Loucy (cell line): ENCODE measurements around the gene NDST1.

Experiments used
- H2AFZ ChIP-seq: fragments of 200-600 bp; sonication (generic); 2 replicates; pipeline ENCODE4 v1.6.0; 2016; ENCODE audit warnings: antibody characterized with exemption, mild to moderate bottlenecking, low read length, moderate library complexity
- H3F3A ChIP-seq: fragments of 200-600 bp; 2 replicates; pipeline ENCODE4 v1.6.0; 2016; ENCODE audit warnings: antibody characterized with exemption, low read depth, mild to moderate bottlenecking
- H3K27me3 ChIP-seq: fragments of 200-600 bp; sonication (generic); 2 replicates; pipeline ENCODE4 v1.6.1; 2014; ENCODE audit warnings: low read length, mild to moderate bottlenecking; ENCODE audit not compliant: insufficient read depth, poor library complexity, severe bottlenecking
- H3K36me3 ChIP-seq: fragments of 200-600 bp; sonication (generic); 2 replicates; pipeline ENCODE4 v1.6.1; 2016; ENCODE audit warnings: low read length; ENCODE audit not compliant: insufficient read depth
- H3K4me1 ChIP-seq: fragments of 200-600 bp; sonication (generic); 2 replicates; pipeline ENCODE4 v1.5.1; 2014; ENCODE audit warnings: low read length, mild to moderate bottlenecking; ENCODE audit not compliant: insufficient read depth, poor library complexity, severe bottlenecking
- H3K4me2 ChIP-seq: fragments of 200-600 bp; sonication (generic); 2 replicates; pipeline ENCODE4 v1.6.0; 2014; ENCODE audit warnings: antibody characterized with exemption, low read length, low read depth, mild to moderate bottlenecking; ENCODE audit not compliant: poor library complexity, severe bottlenecking
- H3K4me3 ChIP-seq: fragments of 200-600 bp; sonication (generic); 2 replicates; pipeline ENCODE4 v1.5.1; 2014; ENCODE audit warnings: low read length, mild to moderate bottlenecking, mixed read lengths; ENCODE audit not compliant: poor library complexity, severe bottlenecking
- H3K79me2 ChIP-seq: fragments of 200-600 bp; sonication (generic); 2 replicates; pipeline ENCODE4 v1.6.1; 2014; ENCODE audit warnings: low read length; ENCODE audit not compliant: insufficient read depth
- H3K9ac ChIP-seq: fragments of 200-600 bp; sonication (generic); 2 replicates; pipeline ENCODE4 v1.6.0; 2014; ENCODE audit warnings: mild to moderate bottlenecking, low read depth, low read length, moderate library complexity; ENCODE audit not compliant: poor library complexity, severe bottlenecking
- H3K9me2 ChIP-seq: fragments of 200-600 bp; sonication (generic); replicated peaks from 2 replicates; pipeline ENCODE4 v1.6.1; 2016; ENCODE audit warnings: low read depth, low read length, mixed read lengths
- H3K9me3 ChIP-seq: fragments of 200-600 bp; sonication (generic); 2 replicates; pipeline ENCODE4 v1.6.1; 2014; ENCODE audit warnings: mild to moderate bottlenecking, antibody characterized with exemption, low read length, low read depth; ENCODE audit not compliant: insufficient read depth
- H4K20me1 ChIP-seq: fragments of 200-600 bp; sonication (generic); 2 replicates; pipeline ENCODE4 v1.6.0; 2014; ENCODE audit warnings: antibody characterized with exemption, low read length, mild to moderate bottlenecking; ENCODE audit not compliant: insufficient read depth, poor library complexity, severe bottlenecking
- EZH2phosphoT487 ChIP-seq: fragments of 200-600 bp; IDR thresholded peaks from 2 replicates; pipeline ENCODE4 v1.6.1; 2018; ENCODE audit warnings: antibody characterized with exemption, mild to moderate bottlenecking, moderate library complexity, borderline replicate concordance
- TF ChIP-seq, protein P1 (sequence below): fragments of 200-600 bp; sonication (generic); conservative IDR thresholded peaks from 2 replicates; pipeline ENCODE4 v1.5.1; 2014; ENCODE audit warnings: mild to moderate bottlenecking, antibody characterized with exemption, low read length

The NDST1 gene

DNA sequence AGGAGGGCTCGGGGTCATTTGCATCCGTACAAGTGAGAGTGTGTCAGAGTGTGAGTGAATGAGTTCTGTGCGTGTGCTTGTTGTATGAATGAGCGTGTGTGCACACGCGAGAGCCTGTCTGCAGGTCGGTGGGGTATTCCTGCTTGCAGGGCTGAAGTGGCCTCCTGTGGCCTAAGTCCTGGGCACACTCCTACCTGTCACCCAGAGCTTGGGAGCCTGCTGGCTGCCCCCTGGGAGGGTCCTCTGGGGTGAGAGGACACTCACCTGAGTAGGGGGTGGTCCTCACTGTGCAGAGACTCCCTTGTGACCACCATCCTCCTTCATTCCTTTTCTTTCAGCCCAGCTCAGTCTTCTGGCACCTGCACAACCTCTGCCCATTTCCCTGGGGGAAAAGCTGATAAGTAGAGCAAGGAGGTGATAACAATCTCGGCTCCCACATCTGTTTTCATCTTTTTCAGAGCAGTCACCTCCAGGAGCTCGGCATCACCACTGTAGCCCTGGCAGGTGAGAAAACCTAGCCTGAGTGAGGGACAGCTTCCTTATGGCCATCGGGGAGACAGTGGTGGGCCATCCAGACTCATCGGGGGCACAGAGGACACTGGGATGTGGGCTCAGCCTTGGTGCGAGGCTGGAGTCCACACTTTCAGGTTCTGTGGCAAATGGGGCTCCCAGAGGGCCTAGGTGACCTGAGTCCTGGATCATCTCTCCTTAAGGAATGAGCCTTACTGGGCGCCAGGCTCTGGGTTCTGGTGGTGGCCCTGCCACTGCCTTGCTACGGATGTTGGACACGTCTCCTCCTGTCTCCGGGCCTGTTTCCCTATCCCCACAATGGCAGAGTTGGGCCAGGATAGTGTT, 93.8 kb downstream of the NDST1 start:
- no peaks in the 10 kb centered on the region for H3K36me3 ChIP-seq
- no peak overlapping the region for H3K4me2 ChIP-seq
- H3K27me3 ChIP-seq: no peaks in the 10 kb centered on the region
- TF ChIP-seq EZH2phosphoT487: no peak
- TF ChIP-seq, protein P1, sequence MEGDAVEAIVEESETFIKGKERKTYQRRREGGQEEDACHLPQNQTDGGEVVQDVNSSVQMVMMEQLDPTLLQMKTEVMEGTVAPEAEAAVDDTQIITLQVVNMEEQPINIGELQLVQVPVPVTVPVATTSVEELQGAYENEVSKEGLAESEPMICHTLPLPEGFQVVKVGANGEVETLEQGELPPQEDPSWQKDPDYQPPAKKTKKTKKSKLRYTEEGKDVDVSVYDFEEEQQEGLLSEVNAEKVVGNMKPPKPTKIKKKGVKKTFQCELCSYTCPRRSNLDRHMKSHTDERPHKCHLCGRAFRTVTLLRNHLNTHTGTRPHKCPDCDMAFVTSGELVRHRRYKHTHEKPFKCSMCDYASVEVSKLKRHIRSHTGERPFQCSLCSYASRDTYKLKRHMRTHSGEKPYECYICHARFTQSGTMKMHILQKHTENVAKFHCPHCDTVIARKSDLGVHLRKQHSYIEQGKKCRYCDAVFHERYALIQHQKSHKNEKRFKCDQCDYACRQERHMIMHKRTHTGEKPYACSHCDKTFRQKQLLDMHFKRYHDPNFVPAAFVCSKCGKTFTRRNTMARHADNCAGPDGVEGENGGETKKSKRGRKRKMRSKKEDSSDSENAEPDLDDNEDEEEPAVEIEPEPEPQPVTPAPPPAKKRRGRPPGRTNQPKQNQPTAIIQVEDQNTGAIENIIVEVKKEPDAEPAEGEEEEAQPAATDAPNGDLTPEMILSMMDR: no peak
- H3K79me2 ChIP-seq: no peaks in the 10 kb centered on the region
- no peak overlapping the region for H3K9ac ChIP-seq
- no peaks in the 10 kb centered on the region for H4K20me1 ChIP-seq
- peaks cover 4% of the 10 kb centered on the region for H3K4me1 ChIP-seq
- no peaks in the 10 kb centered on the region for H3F3A ChIP-seq
- no peak overlapping the region for H2AFZ ChIP-seq
- no peaks in the 10 kb centered on the region for H3K9me2 ChIP-seq
- no peak overlapping the region for H3K4me3 ChIP-seq
- no peaks in the 10 kb centered on the region for H3K9me3 ChIP-seq

DNA sequence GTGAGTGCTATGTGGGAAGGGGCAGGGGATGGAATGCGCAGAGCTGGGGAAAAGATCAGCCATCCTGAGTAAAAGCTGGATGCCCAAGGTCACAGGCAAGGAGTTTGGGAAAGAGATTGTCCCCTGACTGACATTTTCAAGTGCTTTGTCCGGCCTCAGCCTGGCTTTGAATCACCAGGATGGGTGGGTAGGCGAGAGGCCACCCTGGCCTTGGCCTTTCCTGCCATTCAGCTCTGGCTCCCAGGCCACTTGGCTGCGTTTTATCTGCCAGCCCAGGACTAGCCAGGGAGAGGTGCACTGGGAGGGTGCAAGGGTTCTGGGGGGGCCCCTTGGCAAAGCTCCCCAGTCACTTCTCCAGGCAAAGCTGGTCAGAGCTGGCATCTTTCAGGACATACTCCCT, 95.1 kb downstream of the NDST1 start:
- Histone ChIP-seq H3K79me2 (no peaks in the 10 kb centered on the region), H3F3A (no peaks in the 10 kb centered on the region), H3K9ac (no peak overlapping the region), H3K4me2 (no peak overlapping the region), H4K20me1 (no peaks in the 10 kb centered on the region), H3K36me3 (no peaks in the 10 kb centered on the region), H3K27me3 (no peaks in the 10 kb centered on the region), H3K9me3 (no peaks in the 10 kb centered on the region), H3K4me3 (no peak overlapping the region), H3K4me1 (no peaks in the 10 kb centered on the region), H2AFZ (no peak overlapping the region), H3K9me2 (no peaks in the 10 kb centered on the region)
- TF ChIP-seq EZH2phosphoT487: no peak
- TF ChIP-seq, protein P1: no peak

DNA sequence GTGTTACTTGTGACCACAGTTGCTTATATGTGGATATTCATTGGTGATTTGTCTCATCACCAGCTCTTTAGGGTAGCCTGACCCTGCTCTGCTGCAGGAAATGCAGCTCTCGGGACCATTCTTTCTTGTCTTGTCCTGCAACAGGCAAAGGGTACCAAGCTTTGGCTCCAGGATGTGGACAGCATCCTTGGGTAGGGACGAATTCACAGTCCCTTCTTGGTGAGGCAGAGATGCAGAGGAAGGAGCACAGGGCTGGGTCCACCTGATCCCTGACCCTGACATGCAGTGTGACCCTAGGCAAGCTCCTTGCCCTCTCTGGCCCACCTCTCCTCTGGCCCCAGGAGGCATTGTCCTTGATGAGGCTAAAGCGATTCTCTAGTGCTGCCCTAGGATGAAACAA, 95.6 kb downstream of the NDST1 start:
- Histone ChIP-seq H3F3A (no peaks in the 10 kb centered on the region), H3K9me2 (no peaks in the 10 kb centered on the region), H3K4me1 (no peaks in the 10 kb centered on the region), H3K27me3 (no peaks in the 10 kb centered on the region), H2AFZ (no peak overlapping the region), H3K4me3 (no peak overlapping the region), H3K36me3 (no peaks in the 10 kb centered on the region), H3K4me2 (no peak overlapping the region), H4K20me1 (no peaks in the 10 kb centered on the region), H3K9ac (no peak overlapping the region), H3K79me2 (no peaks in the 10 kb centered on the region), H3K9me3 (no peaks in the 10 kb centered on the region)
- TF ChIP-seq EZH2phosphoT487: no peak
- TF ChIP-seq, protein P1: no peak
